Mesendoderm (in vitro differentiated cells): ENCODE data around the gene S100PBP.
A peak's percentile ranks its signal among the peaks of the same experiment; 100 is the strongest.

Experiments
- DNase-seq: peaks from one replicate; pipeline ENCODE4 v3.0.0; 2013
- H2AK5ac ChIP-seq: 2 replicates; pipeline ENCODE4 v1.6.1; 2013; ENCODE audit warnings: low read length, inconsistent platforms
- H2BK120ac ChIP-seq: 2 replicates; pipeline ENCODE4 v1.6.1; 2013; ENCODE audit warnings: low read depth, mild to moderate bottlenecking, low read length, moderate library complexity, mixed read lengths
- H2BK15ac ChIP-seq: replicated peaks from 2 replicates; pipeline ENCODE4 v1.6.1; 2013; ENCODE audit warnings: low read depth, mild to moderate bottlenecking, moderate library complexity
- H2BK5ac ChIP-seq: 2 replicates; pipeline ENCODE4 v1.6.1; 2013; ENCODE audit warnings: low read length, inconsistent platforms
- H3K18ac ChIP-seq: 2 replicates; pipeline ENCODE4 v1.6.1; 2013; ENCODE audit warnings: mild to moderate bottlenecking, low read length, mixed read lengths
- H3K23ac ChIP-seq: one replicate; pipeline ENCODE4 v1.6.1; 2013; ENCODE audit warnings: low read length
- H3K27ac ChIP-seq: 2 replicates; pipeline ENCODE4 v1.5.1; 2013; ENCODE audit warnings: low read depth, mild to moderate bottlenecking, inconsistent platforms, low read length, moderate library complexity
- H3K27me3 ChIP-seq: 2 replicates; pipeline ENCODE4 v1.6.1; 2013; ENCODE audit warnings: low read length, control low read depth, mild to moderate bottlenecking, inconsistent platforms; ENCODE audit not compliant: insufficient read depth, poor library complexity
- H3K36me3 ChIP-seq: 2 replicates; pipeline ENCODE4 v1.6.1; 2013; ENCODE audit warnings: low read length, inconsistent platforms; ENCODE audit not compliant: control insufficient read depth, insufficient read depth
- H3K4ac ChIP-seq: one replicate; pipeline ENCODE4 v1.6.1; 2013; ENCODE audit warnings: low read depth, mild to moderate bottlenecking, low read length, moderate library complexity
- H3K4me1 ChIP-seq: 2 replicates; pipeline ENCODE4 v1.6.1; 2013; ENCODE audit warnings: low read depth, low read length, inconsistent platforms; ENCODE audit not compliant: control insufficient read depth
- H3K4me2 ChIP-seq: 2 replicates; pipeline ENCODE4 v1.6.1; 2013; ENCODE audit warnings: low read length
- H3K4me3 ChIP-seq: 2 replicates; pipeline ENCODE4 v1.5.1; 2013; ENCODE audit warnings: mild to moderate bottlenecking, low read length
- H3K56ac ChIP-seq: one replicate; pipeline ENCODE4 v1.6.1; 2013; ENCODE audit warnings: low read length
- H3K79me1 ChIP-seq: 2 replicates; pipeline ENCODE4 v1.6.1; 2013; ENCODE audit warnings: low read length, inconsistent platforms
- H3K79me2 ChIP-seq: 2 replicates; pipeline ENCODE4 v1.6.1; 2013; ENCODE audit warnings: mild to moderate bottlenecking, low read length; ENCODE audit not compliant: control insufficient read depth, insufficient read depth
- H3K9ac ChIP-seq: 2 replicates; pipeline ENCODE4 v1.6.1; 2013; ENCODE audit warnings: low read length, inconsistent platforms
- H4K5ac ChIP-seq: one replicate; pipeline ENCODE4 v1.6.1; 2013; ENCODE audit warnings: low read length
- H4K8ac ChIP-seq: one replicate; pipeline ENCODE4 v1.6.1; 2013; ENCODE audit warnings: low read depth, mild to moderate bottlenecking, control low read depth, low read length, moderate library complexity
- WGBS: extraction: QIAGEN DNeasy Blood & Tissue Kit; methylation state at CpG from one replicate; pipeline ENCODE4 v1.1.7; 2013; ENCODE audit warnings: low lambda C conversion rate, missing lambda C conversion rate; ENCODE audit not compliant: insufficient coverage; ENCODE audit errors: extremely low coverage; 5-methylcytosine and 5-hydroxymethylcytosine counted together

Gene S100PBP

DNA sequence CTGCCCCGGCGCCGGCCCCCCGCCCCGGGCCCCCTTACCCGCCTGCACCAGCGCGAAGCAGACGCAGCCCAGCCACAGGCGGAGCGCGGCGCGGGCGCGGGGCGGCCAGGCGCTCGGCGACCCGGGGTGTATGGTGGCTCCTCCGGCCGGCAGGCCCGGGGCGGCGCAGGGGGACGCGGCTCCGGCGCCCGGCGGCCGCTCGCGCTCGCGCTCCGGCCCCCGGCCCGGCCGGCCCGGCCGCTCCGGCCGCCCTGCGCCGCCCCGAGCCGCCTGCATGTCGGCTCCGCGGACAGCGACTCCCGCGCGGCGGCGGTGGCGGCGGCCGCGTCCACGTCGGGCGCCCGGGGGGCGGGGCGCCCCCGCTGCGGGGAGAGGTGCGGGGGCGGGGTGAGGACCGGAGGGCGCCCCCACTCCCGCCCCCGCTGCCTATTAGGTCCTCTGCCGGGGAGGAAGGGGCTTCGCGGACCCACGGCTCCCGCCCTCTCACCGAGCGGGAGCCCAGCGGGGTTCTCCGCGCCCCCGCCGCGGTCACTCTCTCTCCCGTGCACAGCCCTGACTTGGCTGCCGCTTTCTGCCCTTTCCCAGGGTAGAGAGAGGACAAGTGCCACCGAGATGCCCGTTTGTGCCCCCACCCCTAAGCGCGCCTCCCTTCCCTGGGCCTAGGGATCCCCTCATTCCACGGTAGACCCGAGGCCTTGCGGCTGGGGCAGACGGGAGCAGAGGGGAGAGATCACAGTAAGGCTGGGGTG lies 53.3 kb downstream of the S100PBP start, which contains the start of gene FNDC5:
Gene FNDC5, minus strand, starts transcription at position 298 of the 749 bp plus-strand sequence.
- DNase-seq: peak; percentile 71
- Histone ChIP-seq H3K9ac (peak within 1 kb of the TSS; percentile 40), H2BK120ac (no peak within 1 kb of the TSS), H3K27ac (no peak within 1 kb of the TSS), H2AK5ac (no peak within 1 kb of the TSS), H3K4me1 (peaks cover 8% of the 10 kb centered on the region), H3K4me3 (no peak within 1 kb of the TSS), H4K5ac (no peak within 1 kb of the TSS), H3K79me2 (no peaks in the 10 kb centered on the region), H3K27me3 (no peaks in the 10 kb centered on the region), H3K4me2 (peak within 1 kb of the TSS; percentile 32), H3K23ac (peak within 1 kb of the TSS; percentile 38), H3K4ac (no peak within 1 kb of the TSS), H3K18ac (no peak within 1 kb of the TSS), H3K79me1 (no peaks in the 10 kb centered on the region), H3K36me3 (no peaks in the 10 kb centered on the region), H2BK5ac (no peak within 1 kb of the TSS), H3K56ac (peak within 1 kb of the TSS; percentile 50), H2BK15ac (no peak within 1 kb of the TSS), H4K8ac (no peak within 1 kb of the TSS)
- WGBS: no CpG with 5 or more reads among the region's 99 CpGs

DNA sequence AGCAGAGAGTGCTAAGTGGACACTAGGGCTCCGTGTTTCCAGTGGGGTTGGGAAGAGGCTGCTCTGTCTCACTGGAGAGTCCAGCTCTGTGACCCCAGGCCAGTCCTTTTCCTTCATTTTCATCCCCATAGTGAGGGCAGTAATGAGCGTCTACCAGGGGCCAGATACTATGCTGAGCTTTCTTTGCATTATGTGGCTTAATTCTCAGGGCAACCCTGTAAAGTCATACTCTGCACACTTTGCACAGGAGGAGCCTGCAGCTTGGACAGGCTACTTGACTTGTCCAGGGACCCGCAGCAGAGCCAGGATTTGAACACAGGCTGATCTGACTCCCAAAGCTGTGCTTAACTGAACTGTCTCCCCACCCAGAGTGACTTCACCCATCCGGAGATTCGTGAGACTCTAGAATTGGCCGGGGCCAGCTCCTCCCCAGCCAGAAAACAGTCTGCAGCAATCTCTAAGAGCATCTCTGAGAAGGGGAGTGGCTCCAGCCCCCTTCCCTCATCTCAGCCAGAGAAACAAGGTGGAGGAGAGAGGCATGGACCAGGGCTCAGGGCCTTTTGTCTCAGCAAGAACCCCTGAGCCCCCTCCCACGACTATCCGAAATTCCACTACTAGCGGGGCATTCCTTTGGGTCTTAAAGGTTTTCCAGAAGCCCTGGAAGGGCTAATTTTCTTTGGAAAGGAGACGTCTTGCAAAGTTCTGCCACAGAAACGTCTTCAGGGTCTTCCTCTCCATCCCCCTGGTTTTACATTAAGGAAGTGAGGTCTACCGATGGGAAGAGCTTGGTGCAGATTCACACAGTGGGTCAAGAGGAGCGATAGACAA lies 54.1 kb downstream of the S100PBP start:
- H3K4me2 ChIP-seq: peak overlapping the region; percentile 6
- no CpG with 5 or more reads among the region's 13 CpGs for WGBS
- no peak overlapping the region for H4K5ac ChIP-seq
- no peak overlapping the region for H3K4ac ChIP-seq
- H3K4me3 ChIP-seq: no peak overlapping the region
- no peak overlapping the region for H2BK15ac ChIP-seq
- no peaks in the 10 kb centered on the region for H3K79me2 ChIP-seq
- H3K23ac ChIP-seq: peak overlapping the region; percentile 38
- H3K27me3 ChIP-seq: no peaks in the 10 kb centered on the region
- H3K79me1 ChIP-seq: no peaks in the 10 kb centered on the region
- DNase-seq: peak; percentile 66
- H3K4me1 ChIP-seq: peaks cover 11% of the 10 kb centered on the region
- H2AK5ac ChIP-seq: no peak overlapping the region
- no peak overlapping the region for H2BK5ac ChIP-seq
- H3K56ac ChIP-seq: peak overlapping the region; percentile 17
- no peak overlapping the region for H3K18ac ChIP-seq
- H3K27ac ChIP-seq: no peak overlapping the region
- H4K8ac ChIP-seq: no peak overlapping the region
- no peaks in the 10 kb centered on the region for H3K36me3 ChIP-seq
- H2BK120ac ChIP-seq: no peak overlapping the region
- peak overlapping the region; percentile 12 for H3K9ac ChIP-seq

DNA sequence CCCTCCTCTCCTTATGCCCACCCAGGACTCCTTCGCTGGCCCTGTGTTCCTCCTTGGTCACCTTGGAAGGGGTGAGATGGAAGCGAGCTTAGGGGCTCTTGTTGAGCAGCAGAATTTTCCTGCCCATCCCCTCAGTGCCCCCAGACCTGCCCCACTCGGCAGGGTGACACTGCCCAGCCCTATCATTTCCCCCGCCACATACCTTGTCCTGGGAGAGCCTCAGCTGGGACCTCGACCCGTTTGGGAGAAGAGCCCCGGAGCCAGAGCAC lies 54.7 kb downstream of the S100PBP start:
- H4K5ac ChIP-seq: no peak overlapping the region
- no peaks in the 10 kb centered on the region for H3K79me2 ChIP-seq
- no peaks in the 10 kb centered on the region for H3K27me3 ChIP-seq
- H4K8ac ChIP-seq: no peak overlapping the region
- H3K27ac ChIP-seq: no peak overlapping the region
- H3K23ac ChIP-seq: no peak overlapping the region
- H3K4me3 ChIP-seq: no peak overlapping the region
- no peak overlapping the region for H3K18ac ChIP-seq
- no peak overlapping the region for H2AK5ac ChIP-seq
- WGBS: no CpG with 5 or more reads among the region's 7 CpGs
- H2BK15ac ChIP-seq: no peak overlapping the region
- no peak overlapping the region for H2BK5ac ChIP-seq
- peak overlapping the region; percentile 62 for H3K56ac ChIP-seq
- H3K9ac ChIP-seq: no peak overlapping the region
- H3K36me3 ChIP-seq: no peaks in the 10 kb centered on the region
- H3K4ac ChIP-seq: no peak overlapping the region
- DNase-seq: no peak
- peaks cover 11% of the 10 kb centered on the region for H3K4me1 ChIP-seq
- no peak overlapping the region for H2BK120ac ChIP-seq
- H3K79me1 ChIP-seq: no peaks in the 10 kb centered on the region
- no peak overlapping the region for H3K4me2 ChIP-seq

DNA sequence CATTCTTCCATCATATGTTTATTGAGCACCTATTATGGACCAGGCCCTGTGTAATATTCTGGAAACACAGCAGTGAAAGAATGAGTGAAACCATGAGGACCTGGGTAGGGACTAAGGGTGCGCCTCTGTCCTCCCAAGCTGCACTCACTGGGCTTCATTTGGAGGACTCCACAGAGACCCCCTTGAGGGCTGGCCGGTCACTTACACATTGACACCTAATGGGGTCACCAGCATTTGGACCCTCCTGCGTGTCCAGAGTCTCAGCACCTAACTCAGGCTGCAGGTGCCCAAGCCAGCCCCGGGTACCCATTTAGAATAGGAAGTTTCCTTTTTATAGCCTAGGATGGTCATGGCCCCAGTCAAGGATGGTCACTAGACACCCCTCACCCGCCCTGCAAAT lies 56.0 kb downstream of the S100PBP start:
- H3K56ac ChIP-seq: no peak overlapping the region
- no peak overlapping the region for H3K9ac ChIP-seq
- H3K79me1 ChIP-seq: no peaks in the 10 kb centered on the region
- no peaks in the 10 kb centered on the region for H3K27me3 ChIP-seq
- H4K5ac ChIP-seq: no peak overlapping the region
- H2BK15ac ChIP-seq: no peak overlapping the region
- H4K8ac ChIP-seq: no peak overlapping the region
- no peak overlapping the region for H2AK5ac ChIP-seq
- no peak overlapping the region for H3K4me3 ChIP-seq
- DNase-seq: no peak
- H3K4me1 ChIP-seq: peaks cover 11% of the 10 kb centered on the region
- no CpG with 5 or more reads among the region's 5 CpGs for WGBS
- no peak overlapping the region for H2BK120ac ChIP-seq
- no peak overlapping the region for H2BK5ac ChIP-seq
- H3K23ac ChIP-seq: no peak overlapping the region
- no peak overlapping the region for H3K27ac ChIP-seq
- H3K4ac ChIP-seq: no peak overlapping the region
- no peak overlapping the region for H3K4me2 ChIP-seq
- no peaks in the 10 kb centered on the region for H3K79me2 ChIP-seq
- no peaks in the 10 kb centered on the region for H3K36me3 ChIP-seq
- H3K18ac ChIP-seq: no peak overlapping the region

DNA sequence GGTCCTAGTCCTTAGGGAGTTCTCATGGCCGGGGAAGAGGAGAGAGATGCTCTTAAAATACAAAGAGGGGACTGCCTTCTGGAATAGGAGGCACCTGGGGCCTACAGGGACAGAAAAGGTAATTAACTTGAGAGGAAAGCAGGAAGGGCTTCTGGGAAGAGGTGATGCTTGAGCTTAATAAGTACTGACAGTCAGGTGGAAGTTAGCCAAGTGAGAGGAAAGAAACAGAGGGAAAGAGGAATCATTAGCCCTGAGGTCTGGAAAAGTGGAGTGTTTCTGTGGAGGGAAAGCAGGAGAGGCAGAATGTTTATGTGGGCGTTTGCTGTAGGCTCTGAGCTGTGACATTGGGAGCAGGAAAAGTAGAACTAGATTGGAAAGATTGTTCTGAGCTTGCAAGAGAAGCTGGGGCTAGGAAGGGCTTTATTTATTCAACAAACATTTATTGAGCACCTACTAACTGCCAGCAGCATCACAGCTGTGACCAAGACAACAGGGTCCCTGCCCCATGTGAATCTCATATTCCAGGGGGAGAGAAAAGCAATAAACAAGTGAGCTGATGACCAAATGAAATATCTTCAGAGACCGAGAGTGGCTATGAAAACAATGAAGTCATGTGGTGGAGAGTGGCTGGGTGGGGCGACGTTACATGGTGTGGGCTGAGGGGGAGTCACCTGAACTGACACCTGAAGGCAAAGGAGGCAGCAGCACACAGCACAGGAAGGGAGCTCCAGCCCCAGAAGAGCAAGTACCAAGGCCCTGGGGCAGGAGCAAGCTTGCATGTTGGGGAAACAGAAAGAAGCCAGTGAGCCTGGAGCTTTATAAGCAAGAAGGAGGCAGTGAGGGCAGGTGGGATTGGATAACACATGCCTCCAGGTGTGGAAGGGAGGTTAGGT lies 57.7 kb downstream of the S100PBP start:
- no peak overlapping the region for H3K9ac ChIP-seq
- H3K4me2 ChIP-seq: no peak overlapping the region
- H3K79me2 ChIP-seq: no peaks in the 10 kb centered on the region
- H2BK5ac ChIP-seq: no peak overlapping the region
- H3K36me3 ChIP-seq: no peaks in the 10 kb centered on the region
- peak overlapping the region; percentile 2 for H3K56ac ChIP-seq
- WGBS: no CpG with 5 or more reads among the region's 5 CpGs
- H3K4me3 ChIP-seq: no peak overlapping the region
- no peaks in the 10 kb centered on the region for H3K79me1 ChIP-seq
- H4K5ac ChIP-seq: no peak overlapping the region
- H2BK120ac ChIP-seq: no peak overlapping the region
- H4K8ac ChIP-seq: no peak overlapping the region
- H3K27ac ChIP-seq: no peak overlapping the region
- no peak overlapping the region for H3K23ac ChIP-seq
- peaks cover 11% of the 10 kb centered on the region for H3K4me1 ChIP-seq
- no peak overlapping the region for H2BK15ac ChIP-seq
- H2AK5ac ChIP-seq: no peak overlapping the region
- no peak overlapping the region for H3K18ac ChIP-seq
- H3K4ac ChIP-seq: no peak overlapping the region
- H3K27me3 ChIP-seq: no peaks in the 10 kb centered on the region
- DNase-seq: no peak
